ENCODE data around the gene FAM174C.

- TF ChIP-seq, protein P1, sequence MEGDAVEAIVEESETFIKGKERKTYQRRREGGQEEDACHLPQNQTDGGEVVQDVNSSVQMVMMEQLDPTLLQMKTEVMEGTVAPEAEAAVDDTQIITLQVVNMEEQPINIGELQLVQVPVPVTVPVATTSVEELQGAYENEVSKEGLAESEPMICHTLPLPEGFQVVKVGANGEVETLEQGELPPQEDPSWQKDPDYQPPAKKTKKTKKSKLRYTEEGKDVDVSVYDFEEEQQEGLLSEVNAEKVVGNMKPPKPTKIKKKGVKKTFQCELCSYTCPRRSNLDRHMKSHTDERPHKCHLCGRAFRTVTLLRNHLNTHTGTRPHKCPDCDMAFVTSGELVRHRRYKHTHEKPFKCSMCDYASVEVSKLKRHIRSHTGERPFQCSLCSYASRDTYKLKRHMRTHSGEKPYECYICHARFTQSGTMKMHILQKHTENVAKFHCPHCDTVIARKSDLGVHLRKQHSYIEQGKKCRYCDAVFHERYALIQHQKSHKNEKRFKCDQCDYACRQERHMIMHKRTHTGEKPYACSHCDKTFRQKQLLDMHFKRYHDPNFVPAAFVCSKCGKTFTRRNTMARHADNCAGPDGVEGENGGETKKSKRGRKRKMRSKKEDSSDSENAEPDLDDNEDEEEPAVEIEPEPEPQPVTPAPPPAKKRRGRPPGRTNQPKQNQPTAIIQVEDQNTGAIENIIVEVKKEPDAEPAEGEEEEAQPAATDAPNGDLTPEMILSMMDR (conservative IDR thresholded peaks at IDR 0.05; ENCODE audit: low read length): no peak
- no peak for TF ChIP-seq EZH2phosphoT487 (IDR thresholded peaks at IDR 0.05; ENCODE audit: borderline replicate concordance)
Observed at GRCh38 chr19:1271528-1272422, 3.6 kb upstream of the FAM174C start.

All from Loucy (cell line).